AG10803 (cell line): ENCODE results near the gene KCNJ4.
A peak's percentile ranks its signal among the peaks of the same experiment; 100 is the strongest.

ENCODE experiments used
- DNase-seq: peaks from one replicate; pipeline ENCODE4 v3.0.0; 2010; ENCODE audit warnings: low read depth
- H3K4me3 ChIP-seq: 2 replicates; pipeline ENCODE4 v1.5.1; 2011; ENCODE audit warnings: mild to moderate bottlenecking, low read length, control low read depth
- CTCF ChIP-seq: conservative IDR thresholded peaks from 2 replicates; pipeline ENCODE4 v1.5.1; 2011; ENCODE audit warnings: mild to moderate bottlenecking, low read length, control low read depth, inconsistent platforms

KCNJ4 gene

GRCh38 chr22:38437416-38437815 lies 17.6 kb downstream of the KCNJ4 start:
- DNase-seq, result no peak
- H3K4me3 ChIP-seq, result no peak overlapping the region
- TF ChIP-seq CTCF, result no peak

GRCh38 chr22:38436629-38437395 lies 18.2 kb downstream of the KCNJ4 start:
- no peak for DNase-seq
- no peak for TF ChIP-seq CTCF
- no peak overlapping the region for H3K4me3 ChIP-seq

- no peak for DNase-seq
- no peak for TF ChIP-seq CTCF
- no peak overlapping the region for H3K4me3 ChIP-seq
These were observed 19.0 kb downstream of the KCNJ4 start for GRCh38 chr22:38435965-38436364.

GRCh38 chr22:38435010-38435409 lies 20.0 kb downstream of the KCNJ4 start:
- DNase-seq, result no peak
- TF ChIP-seq CTCF, result no peak
- no peak overlapping the region for H3K4me3 ChIP-seq

GRCh38 chr22:38433871-38434270 lies 21.1 kb downstream of the KCNJ4 start:
- no peak for DNase-seq
- no peak overlapping the region for H3K4me3 ChIP-seq
- no peak for TF ChIP-seq CTCF

- no peak for TF ChIP-seq CTCF
- peak; percentile 41 for DNase-seq
- no peak overlapping the region for H3K4me3 ChIP-seq
These were observed 22.7 kb downstream of the KCNJ4 start for GRCh38 chr22:38432264-38432663.

GRCh38 chr22:38431266-38432010 lies 23.6 kb downstream of the KCNJ4 start:
- DNase-seq, result no peak
- TF ChIP-seq CTCF, result no peak
- H3K4me3 ChIP-seq, result no peak overlapping the region
